Natural killer cell (primary cell): ENCODE data around the gene KRT33B. TPM values are rescaled to one million over a fixed set of nuclear protein-coding genes. Genes with fewer than 3 reads are reported as not detected.

Experiments used
- ATAC-seq, 3 donors: fragments of 150-1000 bp in 2 of 3; fragments of 200-7000 bp in 1 of 3; cut with Tn5 transposase; 1 replicate in 1 of 3; 2 replicates in 2 of 3; pipeline ENCODE4 v1.10.0; 2021; ENCODE audit warnings: mild to moderate bottlenecking in 2 of 3, moderate library complexity in 2 of 3
- DNase-seq, 2 donors: peaks; one replicate each; pipeline versions ENCODE4 v3.0.0 to v3.0.0-alpha.2; 2013 to 2021; ENCODE audit warnings: mixed read lengths in 1 of 2
- H3K27ac ChIP-seq: one replicate; pipeline ENCODE4 v1.5.1; 2013; ENCODE audit warnings: mild to moderate bottlenecking, low read length
- H3K27me3 ChIP-seq: one replicate; pipeline ENCODE4 v1.6.1; 2013; ENCODE audit warnings: low read length; ENCODE audit not compliant: control insufficient read depth, insufficient read depth
- H3K36me3 ChIP-seq: one replicate; pipeline ENCODE4 v1.6.1; 2013; ENCODE audit warnings: low read length; ENCODE audit not compliant: control insufficient read depth, insufficient read depth
- H3K4me1 ChIP-seq: one replicate; pipeline ENCODE4 v1.6.1; 2013; ENCODE audit warnings: low read length; ENCODE audit not compliant: control insufficient read depth, insufficient read depth
- H3K4me3 ChIP-seq: one replicate; pipeline ENCODE4 v1.5.1; 2013; ENCODE audit warnings: low read length
- H3K9me3 ChIP-seq: one replicate; pipeline ENCODE4 v1.6.1; 2013; ENCODE audit warnings: low read length; ENCODE audit not compliant: control insufficient read depth, insufficient read depth
- H3K27ac Mint-ChIP-seq, 2 donors: one replicate each; pipeline ENCODE4 v1.8.0; 2022; ENCODE audit warnings: mild to moderate bottlenecking in 2 of 2, mixed read lengths in 2 of 2, moderate library complexity in 1 of 2
- H3K27me3 Mint-ChIP-seq, 2 donors: one replicate each; pipeline ENCODE4 v1.8.0; 2022; ENCODE audit warnings: low read depth in 2 of 2, mixed read lengths in 2 of 2
- H3K36me3 Mint-ChIP-seq: one replicate; pipeline ENCODE4 v1.8.0; 2022; ENCODE audit warnings: mixed read lengths
- H3K4me1 Mint-ChIP-seq, 2 donors: one replicate each; pipeline ENCODE4 v1.8.0; 2022; ENCODE audit warnings: mixed read lengths in 2 of 2
- H3K4me3 Mint-ChIP-seq: one replicate; pipeline ENCODE4 v1.8.0; 2022; ENCODE audit warnings: mild to moderate bottlenecking, moderate library complexity, mixed read lengths
- H3K9me3 Mint-ChIP-seq, 2 donors: one replicate each; pipeline ENCODE4 v1.8.0; 2022; ENCODE audit warnings: mixed read lengths in 2 of 2
- CTCF ChIP-seq: fragments of 200-600 bp; IDR thresholded peaks from one replicate; pipeline ENCODE4 v1.8.0; 2022; ENCODE audit warnings: antibody characterized with exemption
- WGBS: methylation state at CpG from one replicate; pipeline ENCODE4 v1.1.7; 2013; ENCODE audit warnings: missing lambda C conversion rate; ENCODE audit not compliant: insufficient coverage; 5-methylcytosine and 5-hydroxymethylcytosine counted together
- intact Hi-C: fragments of 100-400 bp; cut with micrococcal nuclease; formaldehyde crosslinking; loops from one replicate; pipeline ENCODE4 v1.14.2; 2022
- total RNA-seq, 4 donors: library from RNA; stranded (reverse); fragments of 120-200 nt in 1 of 4; gene quantifications; one replicate each; pipeline versions ENCODE4 v1.2.3 to v1.2.4, GENCODE V29; 2013 to 2022

KRT33B gene
- total RNA-seq, 3 donors from 2014 or later (not counting 1 experiment from before 2014, with no cell fraction given), result not detected

DNA sequence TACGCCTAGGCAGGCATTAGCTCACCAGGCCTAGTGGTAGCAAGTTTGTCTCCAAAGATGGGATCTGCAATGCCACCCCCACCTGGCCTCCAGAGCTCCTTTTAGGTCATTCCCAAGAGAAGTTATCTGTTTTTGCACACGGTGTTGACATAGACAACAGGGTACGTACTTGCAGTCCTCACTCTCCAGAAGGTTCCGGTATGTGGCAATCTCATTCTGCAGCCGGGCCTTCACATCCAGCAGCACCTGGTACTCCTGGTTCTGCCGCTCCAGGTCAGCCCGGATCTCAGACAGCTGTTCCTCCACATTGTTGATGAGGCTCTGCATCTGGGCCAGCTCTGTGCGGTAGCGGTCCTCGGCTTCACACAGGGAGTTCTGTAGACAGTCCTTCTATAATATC is 37.6 kb upstream of the KRT33B start:
- no peaks in the 10 kb centered on the region for H3K9me3 Mint-ChIP-seq
- 94% methylated on average over 10 of the region's 10 CpGs for WGBS
- Histone ChIP-seq H3K27ac (no peak overlapping the region), H3K9me3 (no peaks in the 10 kb centered on the region), H3K4me3 (no peak overlapping the region), H3K4me1 (peaks cover 12% of the 10 kb centered on the region), H3K27me3 (no peaks in the 10 kb centered on the region), H3K36me3 (no peaks in the 10 kb centered on the region)
- H3K27me3 Mint-ChIP-seq, result peaks cover 5 to 15% of the 10 kb centered on the region in 2 donors
- no peak overlapping the region for H3K27ac Mint-ChIP-seq
- no peaks in the 10 kb centered on the region for H3K36me3 Mint-ChIP-seq
- intact Hi-C loops, result no loop called here
- no peak overlapping the region for H3K4me3 Mint-ChIP-seq
- peaks cover 0 to 6% of the 10 kb centered on the region in 2 donors for H3K4me1 Mint-ChIP-seq
- ATAC-seq, result no peak
- DNase-seq, result no peak
- no peak for TF ChIP-seq CTCF

DNA sequence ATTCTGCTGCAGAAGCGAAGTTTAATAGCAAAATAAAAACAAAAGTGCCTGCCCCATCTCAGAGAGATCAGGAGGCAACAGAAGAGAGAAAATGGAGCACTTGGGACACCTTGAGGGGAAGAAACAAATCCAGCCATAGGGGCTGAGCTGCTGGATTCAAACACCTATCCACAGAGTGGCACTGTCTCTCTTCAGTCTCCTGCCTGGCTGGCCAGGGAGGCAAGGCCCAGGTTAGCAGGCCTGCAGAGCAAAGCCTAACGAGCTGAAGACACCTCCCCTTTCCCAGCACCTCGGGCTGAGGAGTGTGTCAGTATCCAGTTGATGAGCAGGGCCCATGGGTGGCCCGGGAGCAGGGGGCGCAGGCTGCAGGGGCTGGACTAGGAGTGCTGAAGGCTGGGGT is 36.6 kb upstream of the KRT33B start:
- Mint-ChIP-seq H3K36me3 (no peaks in the 10 kb centered on the region), H3K27ac (no peak overlapping the region), H3K4me1 (peaks cover 0 to 6% of the 10 kb centered on the region in 2 donors), H3K4me3 (no peak overlapping the region), H3K9me3 (no peaks in the 10 kb centered on the region), H3K27me3 (peaks cover 8 to 10% of the 10 kb centered on the region in 2 donors)
- intact Hi-C loops, result no loop called here
- DNase-seq (no peak), ATAC-seq (no peak)
- no peak for TF ChIP-seq CTCF
- Histone ChIP-seq H3K36me3 (no peaks in the 10 kb centered on the region), H3K9me3 (no peaks in the 10 kb centered on the region), H3K4me3 (no peak overlapping the region), H3K4me1 (peaks cover 12% of the 10 kb centered on the region), H3K27ac (no peak overlapping the region), H3K27me3 (no peaks in the 10 kb centered on the region)
- 67% methylated on average over 5 of the region's 5 CpGs for WGBS

- no peaks in the 10 kb centered on the region for H3K27me3 ChIP-seq
- peaks cover 12% of the 10 kb centered on the region for H3K4me1 ChIP-seq
- peak in 1 of 2 donors; percentile 38 for DNase-seq
- no peaks in the 10 kb centered on the region for H3K9me3 ChIP-seq
- no peak overlapping the region for H3K4me3 ChIP-seq
- H3K36me3 ChIP-seq, result no peaks in the 10 kb centered on the region
- WGBS, result 62% methylated on average over 7 of the region's 7 CpGs
- intact Hi-C loops, result no loop called here
- H3K36me3 Mint-ChIP-seq, result no peaks in the 10 kb centered on the region
- no peak for TF ChIP-seq CTCF
- H3K27ac Mint-ChIP-seq, result no peak overlapping the region
- ATAC-seq, result peak in 1 of 3 donors; percentile 34
- no peak overlapping the region for H3K4me3 Mint-ChIP-seq
- H3K27me3 Mint-ChIP-seq, result peaks cover 11 to 22% of the 10 kb centered on the region in 2 donors
- H3K9me3 Mint-ChIP-seq, result no peaks in the 10 kb centered on the region
- H3K4me1 Mint-ChIP-seq, result peaks cover 0 to 6% of the 10 kb centered on the region in 2 donors
- H3K27ac ChIP-seq, result no peak overlapping the region
These were observed 34.5 kb upstream of the KRT33B start for GRCh38 chr17:41404024-41404671.
